Aorta (tissue), 5 donors: ENCODE measurements around the gene SLIT1. TPM values are rescaled to one million over a fixed set of nuclear protein-coding genes. Genes with fewer than 3 reads are reported as not detected.

Experiments
- ATAC-seq: fragments of 200-7000 bp; cut with Tn5 transposase; one replicate; pipeline ENCODE4 v1.9.1; 2022; ENCODE audit warnings: moderate library complexity; ENCODE audit not compliant: low FRiP score
- DNase-seq, 2 donors: peaks; one replicate each; pipeline ENCODE4 v3.0.0-alpha.2; 2020
- H3K27ac ChIP-seq, 2 donors: one replicate each; pipeline ENCODE4 v1.5.1; 2013; ENCODE audit warnings: low read length in 2 of 2, mild to moderate bottlenecking in 2 of 2, moderate library complexity in 2 of 2, control low read depth in 1 of 2, inconsistent platforms in 1 of 2, low read depth in 1 of 2
- H3K27me3 ChIP-seq, 2 donors: one replicate each; pipeline ENCODE4 v1.6.1; 2013; ENCODE audit warnings: control low read depth in 1 of 2, low read length in 1 of 2, mild to moderate bottlenecking in 1 of 2, moderate library complexity in 1 of 2; ENCODE audit not compliant: insufficient read depth in 2 of 2, control insufficient read depth in 1 of 2
- H3K36me3 ChIP-seq, 2 donors: one replicate each; pipeline ENCODE4 v1.6.1; 2013; ENCODE audit warnings: control low read depth in 1 of 2, low read length in 1 of 2, mild to moderate bottlenecking in 1 of 2; ENCODE audit not compliant: insufficient read depth in 2 of 2, control insufficient read depth in 1 of 2
- H3K4me1 ChIP-seq, 2 donors: one replicate each; pipeline ENCODE4 v1.6.1; 2013; ENCODE audit warnings: low read length in 2 of 2, control low read depth in 1 of 2, mild to moderate bottlenecking in 1 of 2, moderate library complexity in 1 of 2; ENCODE audit not compliant: insufficient read depth in 2 of 2, control insufficient read depth in 1 of 2
- H3K4me3 ChIP-seq, 2 donors: one replicate each; pipeline ENCODE4 v1.5.1; 2013; ENCODE audit warnings: low read length in 2 of 2, control low read depth in 1 of 2, mild to moderate bottlenecking in 1 of 2
- H3K9me3 ChIP-seq: one replicate; pipeline ENCODE4 v1.6.1; 2013; ENCODE audit warnings: mild to moderate bottlenecking, low read length; ENCODE audit not compliant: control insufficient read depth
- WGBS, 2 donors: extraction: QIAGEN DNeasy Blood & Tissue Kit; methylation state at CpG; one replicate each; pipeline ENCODE4 v1.1.7; 2013; 5-methylcytosine and 5-hydroxymethylcytosine counted together
- intact Hi-C, 2 donors: fragments of 100-400 bp; cut with DNase I; formaldehyde crosslinking; loops; one replicate each; pipeline versions ENCODE4 v1.14.2 to v1.15.0; 2022
- polyA plus RNA-seq, 2 donors: library from polyadenylated mRNA; stranded (reverse); fragments of 200-250 nt; gene quantifications; one replicate each; pipeline ENCODE4 v1.2.3, GENCODE V29; 2013
- total RNA-seq, 2 donors: library from RNA; stranded (reverse); fragmentation: NEBNext Ultra II Directional; extraction: Animal tissue kit (Norgen Biotek cat#: 25700); gene quantifications; one replicate each; pipeline ENCODE4 v1.2.1, GENCODE V29; 2021
- donor health status: healthy with polysubstance abuse.
- donor health status: Bipolar disorder and iron deficiency.
- donor health status: DM: no; HTN: no; CAD: no.
- donor health status: DM: no; HTN: no; CAD: no.
- donor health status: DM: yes; HTN: yes; CAD: no.

The SLIT1 gene
- total and polyA plus RNA-seq, 4 donors, result 0.13 to 0.42 (median 0.22) TPM

DNA sequence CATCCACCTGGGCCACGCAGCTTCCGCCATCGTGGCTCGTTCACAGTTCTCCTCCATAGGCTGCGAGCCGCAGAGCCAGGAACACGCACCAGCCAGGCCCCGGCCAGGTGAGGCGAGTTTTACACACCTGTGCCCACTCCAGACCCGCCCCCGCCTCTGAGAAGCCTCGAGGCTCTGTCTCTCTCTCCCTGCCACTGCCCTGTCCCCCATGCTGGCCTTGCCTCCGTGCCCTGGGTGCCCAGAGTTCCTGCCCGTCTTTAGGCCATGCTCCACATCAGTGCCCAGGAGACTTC is 142.2 kb downstream of the SLIT1 start:
- H3K36me3 ChIP-seq, result no peaks in the 10 kb centered on the region
- intact Hi-C loops, result no loop called here
- 86 to 93% methylated on average over 14 of the region's 14 CpGs for WGBS, 2 donors
- no peaks in the 10 kb centered on the region for H3K9me3 ChIP-seq
- ATAC-seq (no peak), DNase-seq (peak in 1 of 2 donors; percentile 64)
- H3K4me1 ChIP-seq, result no peaks in the 10 kb centered on the region
- no peak overlapping the region for H3K4me3 ChIP-seq
- no peak overlapping the region for H3K27ac ChIP-seq
- no peaks in the 10 kb centered on the region for H3K27me3 ChIP-seq

DNA sequence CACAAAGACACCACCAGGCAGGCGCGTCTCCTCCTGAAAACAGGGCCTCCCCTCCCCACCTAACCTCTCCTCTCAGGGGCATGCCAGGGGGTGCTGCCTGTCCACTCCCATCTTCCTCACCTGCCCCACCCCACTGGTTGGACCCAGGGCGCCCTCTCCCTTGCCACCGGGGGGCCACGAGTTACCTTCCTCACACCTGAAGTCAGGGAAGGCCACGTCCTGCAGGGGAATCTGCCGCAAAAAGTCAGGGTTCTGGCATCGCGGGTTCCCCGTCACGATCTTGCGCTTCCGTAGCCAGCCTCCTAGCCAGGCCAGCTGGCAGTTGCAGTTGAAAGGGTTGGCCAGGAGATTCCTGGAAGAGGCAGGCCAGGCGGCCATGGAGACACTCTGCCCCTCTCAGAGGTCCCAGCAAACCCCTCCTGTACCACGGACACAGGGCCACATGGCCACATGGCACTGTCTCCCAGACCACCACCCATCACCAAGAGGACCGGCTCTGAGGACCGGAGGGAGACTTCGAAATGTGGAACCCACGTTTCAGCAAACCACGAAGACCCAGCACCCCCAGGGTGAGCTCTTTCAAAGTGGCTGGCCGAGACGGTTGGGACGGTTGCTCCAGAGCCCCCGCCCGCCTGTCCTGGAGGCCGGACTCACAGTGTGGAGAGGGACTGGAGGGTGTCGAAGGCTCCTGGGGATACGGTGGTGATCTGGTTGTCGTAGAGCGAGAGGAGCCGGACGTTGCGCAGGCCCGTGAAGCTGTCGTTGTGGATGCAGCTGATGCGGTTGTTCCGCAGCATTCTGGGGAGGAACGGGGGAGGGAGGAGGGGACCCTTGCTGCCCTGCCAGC is 142.8 kb downstream of the SLIT1 start:
- DNase-seq, result peak; percentile 35 to 66
- WGBS, 2 donors, result 91 to 94% methylated on average over 37 to 38 of the region's 38 CpGs
- Histone ChIP-seq H3K4me3 (no peak overlapping the region), H3K36me3 (no peaks in the 10 kb centered on the region), H3K4me1 (no peaks in the 10 kb centered on the region), H3K9me3 (no peaks in the 10 kb centered on the region), H3K27ac (no peak overlapping the region), H3K27me3 (no peaks in the 10 kb centered on the region)
- intact Hi-C loops, result no loop called here
- ATAC-seq, result no peak

DNA sequence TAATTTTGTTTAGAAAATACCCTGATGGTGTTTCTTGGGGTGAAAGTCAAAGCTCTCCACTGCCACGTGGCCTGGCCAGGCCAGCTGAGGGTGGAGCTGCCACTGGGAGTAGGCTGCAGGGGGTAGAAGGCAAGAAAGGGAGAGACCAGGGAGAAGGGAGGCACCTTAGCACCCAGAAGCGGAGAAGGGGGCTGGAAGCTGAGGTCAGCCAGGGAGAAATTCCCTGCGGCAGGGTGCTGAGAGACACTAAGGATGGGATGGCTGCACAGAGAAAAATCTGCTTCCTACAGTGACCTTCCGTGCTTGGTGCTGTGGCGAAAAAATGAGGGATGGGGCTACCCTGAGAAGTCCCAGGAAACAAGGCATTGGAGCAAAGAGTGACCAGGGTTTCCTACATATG is 143.7 kb downstream of the SLIT1 start:
- no peak for ATAC-seq
- WGBS, 2 donors, result 92% methylated on average over 5 of the region's 5 CpGs
- peak; percentile 24 to 52 for DNase-seq

DNA sequence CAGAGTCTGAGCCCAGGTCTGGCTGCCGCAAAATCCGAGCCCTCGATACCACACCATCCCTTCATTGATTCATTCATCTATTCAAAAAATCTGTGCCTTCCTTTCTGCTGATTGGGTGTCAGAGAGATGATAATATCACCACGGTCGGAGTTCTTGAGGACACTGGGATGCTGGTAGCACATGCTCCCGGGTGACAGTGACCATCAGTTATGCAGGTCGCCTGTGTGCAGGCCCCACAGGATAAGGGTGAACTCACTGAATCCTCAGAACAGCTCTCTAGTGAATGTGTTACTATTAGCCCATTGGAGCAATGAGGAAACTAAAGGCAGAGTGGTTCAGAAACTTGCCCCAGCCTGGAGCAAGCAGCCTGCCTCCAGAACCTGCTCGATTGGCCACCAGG is 145.1 kb downstream of the SLIT1 start:
- no peak overlapping the region for H3K4me3 ChIP-seq
- no peaks in the 10 kb centered on the region for H3K27me3 ChIP-seq
- H3K4me1 ChIP-seq, result no peaks in the 10 kb centered on the region
- H3K9me3 ChIP-seq, result no peaks in the 10 kb centered on the region
- no peak overlapping the region for H3K27ac ChIP-seq
- WGBS, 2 donors, result 88 to 92% methylated on average over 8 of the region's 8 CpGs
- intact Hi-C loops, result no loop called here
- no peak for ATAC-seq
- DNase-seq, result no peak
- no peaks in the 10 kb centered on the region for H3K36me3 ChIP-seq

More for the DNA sequence above, 143.7 kb downstream of the SLIT1 start:
- Histone ChIP-seq H3K4me3 (no peak overlapping the region), H3K27me3 (no peaks in the 10 kb centered on the region), H3K9me3 (no peaks in the 10 kb centered on the region), H3K27ac (no peak overlapping the region), H3K36me3 (no peaks in the 10 kb centered on the region), H3K4me1 (no peaks in the 10 kb centered on the region)
- intact Hi-C loops, result no loop called here

DNA sequence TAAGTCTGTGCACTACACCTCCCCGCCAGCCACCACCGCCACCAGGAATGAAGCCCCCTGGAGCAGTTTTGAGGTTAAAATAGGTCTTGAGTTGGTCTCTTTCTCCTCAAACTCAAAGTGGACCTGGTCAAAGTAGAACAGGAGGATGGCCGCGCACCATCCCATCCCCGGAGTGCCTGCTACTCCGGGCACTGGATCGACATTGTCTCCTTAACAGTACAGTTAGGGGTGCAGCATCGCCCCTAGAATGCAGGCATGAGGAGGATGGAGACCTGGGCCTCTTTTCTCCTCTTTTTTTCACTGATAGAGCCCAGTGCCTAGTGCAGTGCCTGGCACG is 145.5 kb downstream of the SLIT1 start:
- Histone ChIP-seq H3K9me3 (no peaks in the 10 kb centered on the region), H3K4me1 (no peaks in the 10 kb centered on the region), H3K27me3 (no peaks in the 10 kb centered on the region), H3K36me3 (no peaks in the 10 kb centered on the region), H3K27ac (no peak overlapping the region), H3K4me3 (no peak overlapping the region)
- ATAC-seq (no peak), DNase-seq (peak in 1 of 2 donors; percentile 56)
- WGBS, 2 donors, result 97% methylated on average over 9 of the region's 9 CpGs
- intact Hi-C loops, result no loop called here

DNA sequence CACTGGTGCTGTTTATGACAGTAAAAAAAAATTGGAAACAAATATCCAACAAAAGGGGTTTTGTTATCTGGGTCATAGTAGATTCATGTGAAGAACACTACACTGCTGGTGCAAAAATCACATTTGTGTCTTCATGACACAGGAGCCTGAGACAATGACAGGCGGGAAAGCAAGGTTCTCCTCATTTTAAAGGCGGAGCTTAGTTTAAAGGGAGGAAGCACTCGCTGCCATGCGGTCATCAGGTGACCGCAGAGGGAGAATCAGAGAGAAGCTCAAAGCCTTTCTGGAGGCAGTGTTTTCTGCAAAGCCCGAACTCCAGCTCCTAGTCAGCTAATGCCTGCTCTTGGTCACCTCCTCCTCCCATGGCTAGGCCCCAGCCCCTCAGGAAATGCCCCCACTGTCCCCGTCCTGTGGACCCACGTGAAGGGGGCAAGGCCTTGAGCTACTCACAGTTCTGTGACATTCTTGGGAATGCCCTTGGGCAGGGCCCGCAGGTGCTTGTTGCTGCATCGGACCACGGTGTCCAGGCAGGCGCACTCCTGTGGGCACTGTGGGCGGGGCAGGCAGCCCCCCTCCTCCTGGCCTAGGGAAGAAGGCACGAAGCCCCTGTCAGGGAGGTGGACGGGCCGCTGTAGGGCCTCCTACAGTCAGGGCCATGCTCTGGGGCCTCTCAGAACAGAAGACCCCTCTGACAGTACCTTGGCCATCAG is 146.1 kb downstream of the SLIT1 start:
- H3K4me1 ChIP-seq, result no peaks in the 10 kb centered on the region

DNA sequence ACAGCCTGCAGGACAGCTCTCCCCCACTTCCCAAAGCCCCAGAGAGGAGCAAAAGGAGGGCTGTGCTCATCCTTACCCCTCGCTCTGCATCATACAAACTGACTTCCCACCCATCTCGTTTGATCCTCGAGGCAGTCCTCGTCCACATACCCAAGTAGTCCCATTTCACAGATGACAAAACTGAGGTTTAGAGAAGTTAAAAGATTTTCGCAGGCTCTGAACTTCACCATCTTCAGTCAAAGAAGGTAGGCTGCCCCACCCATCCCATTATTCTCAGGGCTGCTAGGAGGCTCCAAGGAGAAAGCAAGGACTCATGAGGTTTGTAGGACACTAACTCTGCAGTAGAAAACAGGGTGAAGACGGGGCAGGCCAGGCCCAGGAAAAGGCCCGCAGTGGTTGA is 147.1 kb downstream of the SLIT1 start:
- Histone ChIP-seq H3K9me3 (no peaks in the 10 kb centered on the region), H3K4me1 (no peaks in the 10 kb centered on the region), H3K27me3 (no peaks in the 10 kb centered on the region), H3K36me3 (no peaks in the 10 kb centered on the region), H3K27ac (no peak overlapping the region), H3K4me3 (no peak overlapping the region)
- 95 to 96% methylated on average over 7 of the region's 7 CpGs for WGBS, 2 donors
- no peak for ATAC-seq
- intact Hi-C loops, result no loop called here
- peak in 1 of 2 donors; percentile 20 for DNase-seq

More for the DNA sequence above, 146.1 kb downstream of the SLIT1 start:
- Histone ChIP-seq H3K36me3 (no peaks in the 10 kb centered on the region), H3K9me3 (no peaks in the 10 kb centered on the region), H3K27me3 (no peaks in the 10 kb centered on the region), H3K4me3 (no peak overlapping the region), H3K27ac (no peak overlapping the region)
- intact Hi-C loops, result no loop called here
- DNase-seq (peak in 1 of 2 donors; percentile 62), ATAC-seq (no peak)
- WGBS, 2 donors, result 90 to 92% methylated on average over 16 of the region's 16 CpGs

DNA sequence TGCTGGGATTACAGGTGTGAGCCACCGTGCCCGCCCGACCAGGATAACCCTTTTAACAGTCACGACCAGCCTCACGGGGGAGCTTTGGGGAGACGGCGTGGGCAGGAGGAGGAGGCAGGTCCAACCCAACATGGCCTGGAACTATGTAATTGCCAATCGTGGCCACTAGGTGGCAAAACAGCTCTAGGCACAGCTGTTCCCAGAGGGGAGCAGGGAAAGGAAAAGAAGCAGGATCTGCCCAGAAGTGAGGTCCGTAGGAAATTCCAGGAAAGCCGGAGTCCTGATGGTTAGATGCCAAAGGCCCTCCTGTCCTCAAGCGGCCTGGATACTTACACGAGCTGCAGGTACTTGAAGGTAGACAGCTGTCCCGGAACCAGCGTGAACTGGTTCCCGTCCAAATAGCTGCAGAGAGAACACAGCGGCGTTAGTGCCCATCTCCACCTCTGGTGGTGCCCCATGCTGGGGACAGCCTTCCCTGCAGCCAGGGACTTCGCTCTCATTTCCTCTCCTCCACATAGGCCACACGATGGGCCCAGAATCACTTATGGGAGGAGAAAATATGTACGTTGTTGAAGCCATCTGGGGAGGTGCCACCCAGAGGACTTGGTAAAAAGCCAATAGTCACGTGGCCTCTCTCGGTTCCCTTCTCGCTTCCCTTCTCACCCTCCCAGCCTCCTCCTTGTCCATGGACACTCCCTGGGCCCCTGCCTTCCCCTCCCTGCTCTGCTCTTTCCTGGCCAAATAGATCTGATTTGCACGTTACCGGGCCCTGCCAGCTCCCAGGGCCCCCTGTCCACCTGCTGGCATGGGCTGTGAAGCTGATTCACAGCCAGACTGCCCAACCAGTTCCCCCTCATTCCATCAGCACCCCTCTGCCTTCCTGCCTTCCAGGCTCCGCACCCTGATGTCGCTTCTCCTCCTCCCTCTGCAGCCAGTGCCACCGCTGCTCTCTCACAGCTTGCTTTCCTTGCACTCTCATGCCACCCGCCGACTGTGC is 148.1 kb downstream of the SLIT1 start:
- no peaks in the 10 kb centered on the region for H3K9me3 ChIP-seq
- ATAC-seq, result peak; percentile 90
- H3K4me3 ChIP-seq, result peak overlapping the region; percentile 21 to 31
- WGBS, 2 donors, result 17 to 18% methylated on average over 30 of the region's 30 CpGs
- peak; percentile 86 to 90 for DNase-seq
- H3K4me1 ChIP-seq, result no peaks in the 10 kb centered on the region
- H3K27ac ChIP-seq, result no peak overlapping the region
- intact Hi-C loops, result no loop called here
- no peaks in the 10 kb centered on the region for H3K27me3 ChIP-seq
- no peaks in the 10 kb centered on the region for H3K36me3 ChIP-seq
